H1 (cell line): Measurements from ENCODE around the gene DPYSL4. TPM values are rescaled to one million over a fixed set of nuclear protein-coding genes. Genes with fewer than 3 reads are reported as not detected.

ENCODE experiments used
- EP300 ChIP-seq, 2 experiments: IDR thresholded peaks; 1 replicate in 1 of 2; 2 replicates in 1 of 2; pipeline ENCODE4 v1.6.1; 2011 to 2012; ENCODE audit warnings: low read depth in 2 of 2, low read length in 2 of 2, mild to moderate bottlenecking in 2 of 2, borderline replicate concordance in 1 of 2, inconsistent platforms in 1 of 2, moderate library complexity in 1 of 2
- SIN3A ChIP-seq, 2 experiments: IDR thresholded peaks in 1 of 2; conservative IDR thresholded peaks in 1 of 2; 2 replicates each; pipeline ENCODE4 v1.6.1; 2011 to 2012; ENCODE audit warnings: low read length in 2 of 2, improper control_type of control experiment in 1 of 2, low read depth in 1 of 2, mild to moderate bottlenecking in 1 of 2
- SP2 ChIP-seq: IDR thresholded peaks from 2 replicates; pipeline ENCODE4 v1.6.1; 2012; ENCODE audit warnings: mild to moderate bottlenecking, low read length, inconsistent platforms
- polyA plus RNA-seq, 7 experiments: library from polyadenylated mRNA; depleted of rRNA in 3 of 7; stranded (reverse) in 5 of 7; unstranded in 2 of 7; fragments of >200 nt in 5 of 7; fragments of 200-250 nt in 2 of 7; gene quantifications; 1 replicate in 5 of 7; 2 replicates in 1 of 7; 4 replicates in 1 of 7; pipeline versions ENCODE4 v1.2.1 to v1.2.3, GENCODE V29; 2011 to 2013; ENCODE audit warnings: missing spikeins in 2 of 7, mixed read lengths in 2 of 7
- total RNA-seq: library from RNA; stranded (reverse); fragmentation: NEBNext Ultra II Directional; extraction: Animal tissue kit (Norgen Biotek cat#: 25700); gene quantifications from 2 replicates; pipeline ENCODE4 v1.2.1, GENCODE V29; 2021
- TF ChIP-seq, protein P1 (sequence below): fragments of 300-600 bp; sonication (generic); IDR thresholded peaks from 2 replicates; pipeline ENCODE4 v1.7.1; 2012; ENCODE audit warnings: low read length, moderate library complexity, mild to moderate bottlenecking, inconsistent platforms; ENCODE audit not compliant: insufficient replicate concordance

Gene DPYSL4
- total and polyA plus RNA-seq, 2 of the 8 experiments (the other 6 are each of a cell fraction or from before 2014, with no cell fraction given), result 12.9 to 15.2 TPM

- TF ChIP-seq, protein P1, sequence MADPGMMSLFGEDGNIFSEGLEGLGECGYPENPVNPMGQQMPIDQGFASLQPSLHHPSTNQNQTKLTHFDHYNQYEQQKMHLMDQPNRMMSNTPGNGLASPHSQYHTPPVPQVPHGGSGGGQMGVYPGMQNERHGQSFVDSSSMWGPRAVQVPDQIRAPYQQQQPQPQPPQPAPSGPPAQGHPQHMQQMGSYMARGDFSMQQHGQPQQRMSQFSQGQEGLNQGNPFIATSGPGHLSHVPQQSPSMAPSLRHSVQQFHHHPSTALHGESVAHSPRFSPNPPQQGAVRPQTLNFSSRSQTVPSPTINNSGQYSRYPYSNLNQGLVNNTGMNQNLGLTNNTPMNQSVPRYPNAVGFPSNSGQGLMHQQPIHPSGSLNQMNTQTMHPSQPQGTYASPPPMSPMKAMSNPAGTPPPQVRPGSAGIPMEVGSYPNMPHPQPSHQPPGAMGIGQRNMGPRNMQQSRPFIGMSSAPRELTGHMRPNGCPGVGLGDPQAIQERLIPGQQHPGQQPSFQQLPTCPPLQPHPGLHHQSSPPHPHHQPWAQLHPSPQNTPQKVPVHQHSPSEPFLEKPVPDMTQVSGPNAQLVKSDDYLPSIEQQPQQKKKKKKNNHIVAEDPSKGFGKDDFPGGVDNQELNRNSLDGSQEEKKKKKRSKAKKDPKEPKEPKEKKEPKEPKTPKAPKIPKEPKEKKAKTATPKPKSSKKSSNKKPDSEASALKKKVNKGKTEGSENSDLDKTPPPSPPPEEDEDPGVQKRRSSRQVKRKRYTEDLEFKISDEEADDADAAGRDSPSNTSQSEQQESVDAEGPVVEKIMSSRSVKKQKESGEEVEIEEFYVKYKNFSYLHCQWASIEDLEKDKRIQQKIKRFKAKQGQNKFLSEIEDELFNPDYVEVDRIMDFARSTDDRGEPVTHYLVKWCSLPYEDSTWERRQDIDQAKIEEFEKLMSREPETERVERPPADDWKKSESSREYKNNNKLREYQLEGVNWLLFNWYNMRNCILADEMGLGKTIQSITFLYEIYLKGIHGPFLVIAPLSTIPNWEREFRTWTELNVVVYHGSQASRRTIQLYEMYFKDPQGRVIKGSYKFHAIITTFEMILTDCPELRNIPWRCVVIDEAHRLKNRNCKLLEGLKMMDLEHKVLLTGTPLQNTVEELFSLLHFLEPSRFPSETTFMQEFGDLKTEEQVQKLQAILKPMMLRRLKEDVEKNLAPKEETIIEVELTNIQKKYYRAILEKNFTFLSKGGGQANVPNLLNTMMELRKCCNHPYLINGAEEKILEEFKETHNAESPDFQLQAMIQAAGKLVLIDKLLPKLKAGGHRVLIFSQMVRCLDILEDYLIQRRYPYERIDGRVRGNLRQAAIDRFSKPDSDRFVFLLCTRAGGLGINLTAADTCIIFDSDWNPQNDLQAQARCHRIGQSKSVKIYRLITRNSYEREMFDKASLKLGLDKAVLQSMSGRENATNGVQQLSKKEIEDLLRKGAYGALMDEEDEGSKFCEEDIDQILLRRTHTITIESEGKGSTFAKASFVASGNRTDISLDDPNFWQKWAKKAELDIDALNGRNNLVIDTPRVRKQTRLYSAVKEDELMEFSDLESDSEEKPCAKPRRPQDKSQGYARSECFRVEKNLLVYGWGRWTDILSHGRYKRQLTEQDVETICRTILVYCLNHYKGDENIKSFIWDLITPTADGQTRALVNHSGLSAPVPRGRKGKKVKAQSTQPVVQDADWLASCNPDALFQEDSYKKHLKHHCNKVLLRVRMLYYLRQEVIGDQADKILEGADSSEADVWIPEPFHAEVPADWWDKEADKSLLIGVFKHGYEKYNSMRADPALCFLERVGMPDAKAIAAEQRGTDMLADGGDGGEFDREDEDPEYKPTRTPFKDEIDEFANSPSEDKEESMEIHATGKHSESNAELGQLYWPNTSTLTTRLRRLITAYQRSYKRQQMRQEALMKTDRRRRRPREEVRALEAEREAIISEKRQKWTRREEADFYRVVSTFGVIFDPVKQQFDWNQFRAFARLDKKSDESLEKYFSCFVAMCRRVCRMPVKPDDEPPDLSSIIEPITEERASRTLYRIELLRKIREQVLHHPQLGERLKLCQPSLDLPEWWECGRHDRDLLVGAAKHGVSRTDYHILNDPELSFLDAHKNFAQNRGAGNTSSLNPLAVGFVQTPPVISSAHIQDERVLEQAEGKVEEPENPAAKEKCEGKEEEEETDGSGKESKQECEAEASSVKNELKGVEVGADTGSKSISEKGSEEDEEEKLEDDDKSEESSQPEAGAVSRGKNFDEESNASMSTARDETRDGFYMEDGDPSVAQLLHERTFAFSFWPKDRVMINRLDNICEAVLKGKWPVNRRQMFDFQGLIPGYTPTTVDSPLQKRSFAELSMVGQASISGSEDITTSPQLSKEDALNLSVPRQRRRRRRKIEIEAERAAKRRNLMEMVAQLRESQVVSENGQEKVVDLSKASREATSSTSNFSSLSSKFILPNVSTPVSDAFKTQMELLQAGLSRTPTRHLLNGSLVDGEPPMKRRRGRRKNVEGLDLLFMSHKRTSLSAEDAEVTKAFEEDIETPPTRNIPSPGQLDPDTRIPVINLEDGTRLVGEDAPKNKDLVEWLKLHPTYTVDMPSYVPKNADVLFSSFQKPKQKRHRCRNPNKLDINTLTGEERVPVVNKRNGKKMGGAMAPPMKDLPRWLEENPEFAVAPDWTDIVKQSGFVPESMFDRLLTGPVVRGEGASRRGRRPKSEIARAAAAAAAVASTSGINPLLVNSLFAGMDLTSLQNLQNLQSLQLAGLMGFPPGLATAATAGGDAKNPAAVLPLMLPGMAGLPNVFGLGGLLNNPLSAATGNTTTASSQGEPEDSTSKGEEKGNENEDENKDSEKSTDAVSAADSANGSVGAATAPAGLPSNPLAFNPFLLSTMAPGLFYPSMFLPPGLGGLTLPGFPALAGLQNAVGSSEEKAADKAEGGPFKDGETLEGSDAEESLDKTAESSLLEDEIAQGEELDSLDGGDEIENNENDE, result no peak
- TF ChIP-seq EP300 (IDR thresholded peaks at IDR 0.05; ENCODE audit: borderline replicate concordance in 1 of 2, low read depth in 2 of 2, low read length in 2 of 2) (no peak), SIN3A (conservative IDR thresholded peaks at IDR 0.05 in 1 of 2, IDR thresholded peaks at IDR 0.05 in 1 of 2; ENCODE audit: low read depth in 1 of 2, low read length in 2 of 2) (no peak), SP2 (no peak)
Observed at GRCh38 chr10:132169031-132169765, 17.6 kb upstream of the DPYSL4 start (continued).
